HG03469 (cell line): ENCODE data around the gene SLC38A11.

ENCODE experiments used
- ATAC-seq: cut with Tn5 transposase; IDR thresholded peaks from one replicate; pipeline ENCODE4 v1.9.1; 2021; ENCODE audit warnings: mild to moderate bottlenecking, moderate library complexity, moderate number of reproducible peaks; ENCODE audit not compliant: unreplicated experiment

The SLC38A11 gene

GRCh38 chr2:164972216-164972615 lies 16.9 kb upstream of the SLC38A11 start:
- no peak for ATAC-seq

- no peak for ATAC-seq
Observed at GRCh38 chr2:164969909-164970690, 14.8 kb upstream of the SLC38A11 start.

GRCh38 chr2:164967781-164968228 lies 12.5 kb upstream of the SLC38A11 start:
- ATAC-seq: no peak

- no peak for ATAC-seq
Observed at GRCh38 chr2:164967361-164967760, 12.0 kb upstream of the SLC38A11 start.

- no peak for ATAC-seq
Observed at GRCh38 chr2:164964700-164965099, 9.4 kb upstream of the SLC38A11 start.

GRCh38 chr2:164960159-164960558 lies 4.8 kb upstream of the SLC38A11 start:
- no peak for ATAC-seq

- no peak for ATAC-seq
Observed at GRCh38 chr2:164954186-164954585, 1.1 kb downstream of the SLC38A11 start.

- ATAC-seq: no peak
Observed at GRCh38 chr2:164953279-164953678, 2.0 kb downstream of the SLC38A11 start.

GRCh38 chr2:164952057-164952702 lies 3.1 kb downstream of the SLC38A11 start:
- no peak for ATAC-seq

- no peak for ATAC-seq
Observed at GRCh38 chr2:164948540-164948939, 6.8 kb downstream of the SLC38A11 start.

GRCh38 chr2:164947281-164947680 lies 8.0 kb downstream of the SLC38A11 start:
- no peak for ATAC-seq

- no peak for ATAC-seq
Observed at GRCh38 chr2:164943289-164943688, 12.0 kb downstream of the SLC38A11 start.

- ATAC-seq: no peak
Observed at GRCh38 chr2:164937864-164938401, 17.4 kb downstream of the SLC38A11 start.

GRCh38 chr2:164935118-164936101 lies 19.9 kb downstream of the SLC38A11 start:
- no peak for ATAC-seq

- ATAC-seq: no peak
Observed at GRCh38 chr2:164934401-164935117, 20.8 kb downstream of the SLC38A11 start.

GRCh38 chr2:164933671-164934189 lies 21.6 kb downstream of the SLC38A11 start:
- ATAC-seq: no peak

- ATAC-seq: no peak
Observed at GRCh38 chr2:164932377-164932776, 22.9 kb downstream of the SLC38A11 start.

- ATAC-seq: no peak
Observed at GRCh38 chr2:164928101-164928673, 27.1 kb downstream of the SLC38A11 start.

- ATAC-seq: no peak
Observed at GRCh38 chr2:164922134-164922533, 33.2 kb downstream of the SLC38A11 start.

- ATAC-seq: no peak
Observed at GRCh38 chr2:164920430-164920829, 34.9 kb downstream of the SLC38A11 start.
